Epithelial cell of proximal tubule (primary cell): ENCODE results near the gene PPP1R14B. TPM values are rescaled to one million over a fixed set of nuclear protein-coding genes. Genes with fewer than 3 reads are reported as not detected.

Source experiments
- DNase-seq: peaks from one replicate; pipeline ENCODE4 v3.0.0-alpha.2; 2011; ENCODE audit warnings: low read depth
- H3K4me3 ChIP-seq: 2 replicates; pipeline ENCODE4 v1.5.1; 2011; ENCODE audit warnings: low read depth, mild to moderate bottlenecking, low read length
- CTCF ChIP-seq: conservative IDR thresholded peaks from 2 replicates; pipeline ENCODE4 v1.5.1; 2012; ENCODE audit warnings: low read depth, mild to moderate bottlenecking, low read length
- total RNA-seq: library from RNA; depleted of rRNA; stranded (reverse); fragments of >200 nt; gene quantifications from 2 replicates; pipeline ENCODE4 v1.2.3, GENCODE V29; 2015

Gene PPP1R14B
- total RNA-seq, 1 donor from 2014 or later, result 674 TPM

- H3K4me3 ChIP-seq, result no peak overlapping the region
- no peak for TF ChIP-seq CTCF
- no peak for DNase-seq
Measured at GRCh38 chr11:64278576-64279190, 31.9 kb upstream of the PPP1R14B start.

DNA sequence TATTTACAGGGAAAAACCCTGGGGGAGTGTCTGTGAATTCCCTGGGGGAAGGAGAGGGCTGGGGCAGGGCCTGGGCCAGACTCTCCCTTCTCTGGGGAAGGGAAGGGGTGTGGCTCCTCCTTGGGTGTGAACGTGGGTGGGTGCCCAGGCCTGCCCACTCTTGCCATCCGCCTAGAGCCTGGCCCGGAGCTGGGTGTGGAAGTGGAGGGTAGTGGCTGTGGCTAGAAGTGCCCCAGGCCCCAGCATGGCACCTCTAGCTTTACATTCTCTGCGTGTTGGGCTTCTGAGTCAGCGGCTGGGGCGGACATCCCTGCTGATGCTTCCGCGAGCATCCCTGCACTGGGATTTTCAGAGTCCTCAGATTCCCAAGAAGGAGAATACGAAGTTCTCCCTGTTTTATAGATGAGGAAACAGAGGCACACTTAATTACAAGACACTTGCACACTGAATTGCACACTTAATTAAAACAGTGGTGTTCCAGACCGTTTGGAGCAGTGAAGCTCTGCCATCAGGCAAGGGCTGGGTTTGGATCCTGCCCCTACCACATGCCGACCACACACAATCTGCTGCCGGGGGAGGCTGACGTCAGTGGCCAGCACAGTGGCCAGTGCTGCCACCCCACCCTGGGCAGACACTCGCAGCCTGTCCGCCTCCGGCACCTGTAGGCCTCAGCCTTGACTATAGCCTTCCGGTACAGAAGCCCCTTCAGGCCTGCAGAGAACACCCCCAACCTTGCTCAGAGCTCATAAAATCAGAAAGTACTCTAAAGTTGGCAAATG, 30.1 kb upstream of the PPP1R14B start:
- no peak for TF ChIP-seq CTCF
- no peak overlapping the region for H3K4me3 ChIP-seq
- DNase-seq, result no peak

GRCh38 chr11:64275841-64276240, 29.1 kb upstream of the PPP1R14B start:
- no peak overlapping the region for H3K4me3 ChIP-seq
- TF ChIP-seq CTCF, result no peak
- DNase-seq, result no peak

GRCh38 chr11:64275031-64275800, 28.5 kb upstream of the PPP1R14B start:
- H3K4me3 ChIP-seq, result no peak overlapping the region
- DNase-seq, result no peak
- TF ChIP-seq CTCF, result no peak

DNA sequence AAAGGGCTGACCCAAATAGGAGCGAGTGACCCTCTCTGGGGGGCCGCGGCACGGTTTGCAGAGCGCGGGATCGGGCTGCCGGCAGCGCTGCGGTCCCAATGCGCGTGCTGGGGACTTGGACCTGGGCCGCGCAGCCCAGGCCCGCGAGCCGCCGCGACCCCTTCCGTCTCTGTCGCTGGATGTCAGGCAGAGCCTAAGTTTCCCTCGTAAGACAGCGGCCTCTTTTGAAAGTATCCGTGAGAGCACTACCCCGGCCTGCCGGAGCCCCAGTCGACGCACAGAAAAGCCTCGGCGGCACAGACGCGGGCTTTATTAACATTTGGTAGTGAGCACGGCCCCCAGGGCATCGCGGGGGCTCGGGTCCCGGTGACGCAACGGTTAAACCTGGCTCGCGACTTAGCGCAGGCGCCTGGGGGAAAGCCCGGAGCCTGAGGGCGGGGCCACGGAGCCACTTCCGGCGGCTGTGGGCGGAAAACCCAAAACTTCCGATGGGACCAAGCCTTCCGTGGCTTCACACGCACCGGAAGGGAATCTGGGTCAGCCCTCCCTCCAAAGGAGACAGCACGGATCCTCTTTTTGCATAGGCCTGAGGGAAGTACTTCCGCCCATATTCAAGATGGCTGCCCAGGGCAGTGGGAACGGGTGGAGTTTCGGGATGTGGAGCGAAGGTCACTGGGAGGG, 22.9 kb upstream of the PPP1R14B start:
- no peak for TF ChIP-seq CTCF
- peak overlapping the region; percentile 80 for H3K4me3 ChIP-seq
- peak; percentile 98 for DNase-seq

- DNase-seq, result no peak
Measured at GRCh38 chr11:64268893-64269539, 22.3 kb upstream of the PPP1R14B start.

More at GRCh38 chr11:64268893-64269539, 22.3 kb upstream of the PPP1R14B start:
- peak overlapping the region; percentile 80 for H3K4me3 ChIP-seq
- no peak for TF ChIP-seq CTCF
